ENCODE measurements around the gene RTN4.

GRCh38 chr2:55009277-55010060 lies 40.8 kb downstream of the RTN4 start:
- TF ChIP-seq EZH2 (IDR thresholded peaks at IDR 0.05; ENCODE audit: borderline replicate concordance, low read length) (no peak), CTCF (IDR thresholded peaks at IDR 0.05; ENCODE audit: low read length) (no peak)
